ENCODE results near the gene ATAD3C. TPM values are rescaled to one million over a fixed set of nuclear protein-coding genes. Genes with fewer than 3 reads are reported as not detected.

The ATAD3C gene
- not detected in 5 replicates for total RNA-seq (2022; extraction: Qiagen RNA extraction)

GRCh38 chr1:1449099-1449739 lies at the start of gene ATAD3C:
ATAD3C (plus strand) TSS chr1:1449689; CDS start chr1:1450684, 995 bp downstream.

GRCh38 chr1:1406821-1407635 lies 42.5 kb upstream of the ATAD3C start, which contains the start of gene MRPL20:
MRPL20 (minus strand) TSS chr1:1407293; CDS start chr1:1407217, 76 bp downstream.

GRCh38 chr1:1421147-1421906 lies 28.2 kb upstream of the ATAD3C start, which contains the start of gene ANKRD65:
ANKRD65 (minus strand) TSS chr1:1421276; CDS start chr1:1421005, 271 bp downstream.

GRCh38 chr1:1435106-1435903 lies 14.2 kb upstream of the ATAD3C start, which contains the start of gene VWA1:
VWA1 (plus strand) TSS chr1:1435690; CDS start chr1:1435749, 59 bp downstream.

GRCh38 chr1:1471389-1472052 lies 22.0 kb downstream of the ATAD3C start, which contains the start of gene ATAD3B:
ATAD3B (plus strand) TSS chr1:1471765; CDS start chr1:1471885, 120 bp downstream.

GRCh38 chr1:1511533-1512285 lies 62.2 kb downstream of the ATAD3C start, which contains the start of gene ATAD3A:
ATAD3A (plus strand) TSS chr1:1512162; CDS start chr1:1512269, 107 bp downstream.

Other genes with a start within 250 kb of the ATAD3C start
- gene TNFRSF18, start 243.1 kb upstream of the ATAD3C start, total RNA-seq (2022; extraction: Qiagen RNA extraction): 0.09 to 0.20 TPM (median 0.13 TPM) in 4 of 5 replicates, not detected in the other
- 0.13 to 0.34 TPM (median 0.20 TPM) in 4 of 5 replicates, not detected in the other for gene TNFRSF4, start 235.5 kb upstream of the ATAD3C start, total RNA-seq (2022; extraction: Qiagen RNA extraction)
- gene SDF4, start 217.7 kb upstream of the ATAD3C start, total RNA-seq (2022; extraction: Qiagen RNA extraction): 109 to 135 TPM (median 131 TPM) in 5 replicates
- gene B3GALT6, start 217.5 kb upstream of the ATAD3C start, total RNA-seq (2022; extraction: Qiagen RNA extraction): 11.0 to 19.8 TPM (median 18.8 TPM) in 5 replicates
- 0.71 to 1.9 TPM (median 1.4 TPM) in 5 replicates for gene C1QTNF12, start 203.0 kb upstream of the ATAD3C start, total RNA-seq (2022; extraction: Qiagen RNA extraction)
- 36.2 to 50.4 TPM (median 45.1 TPM) in 5 replicates for gene UBE2J2, start 175.8 kb upstream of the ATAD3C start, total RNA-seq (2022; extraction: Qiagen RNA extraction)
- gene SCNN1D, start 169.3 kb upstream of the ATAD3C start, total RNA-seq (2022; extraction: Qiagen RNA extraction): 0.52 to 1.3 TPM (median 1.1 TPM) in 5 replicates
- 8.2 to 16.9 TPM (median 14.4 TPM) in 5 replicates for gene ACAP3, start 141.8 kb upstream of the ATAD3C start, total RNA-seq (2022; extraction: Qiagen RNA extraction)
- 15.8 to 25.3 TPM (median 23.7 TPM) in 5 replicates for gene PUSL1, start 141.1 kb upstream of the ATAD3C start, total RNA-seq (2022; extraction: Qiagen RNA extraction)
- gene INTS11, start 125.0 kb upstream of the ATAD3C start, total RNA-seq (2022; extraction: Qiagen RNA extraction): 46.5 to 63.1 TPM (median 58.1 TPM) in 5 replicates
- 18.3 to 25.4 TPM (median 24.0 TPM) in 5 replicates for gene CPTP, start 124.9 kb upstream of the ATAD3C start, total RNA-seq (2022; extraction: Qiagen RNA extraction)
- gene TAS1R3, start 118.4 kb upstream of the ATAD3C start, total RNA-seq (2022; extraction: Qiagen RNA extraction): 0.09 to 0.26 TPM (median 0.23 TPM) in 5 replicates
- 41.0 to 73.2 TPM (median 64.0 TPM) in 5 replicates for gene DVL1, start 100.3 kb upstream of the ATAD3C start, total RNA-seq (2022; extraction: Qiagen RNA extraction)
- 0.11 to 0.36 TPM (median 0.15 TPM) in 4 of 5 replicates, not detected in the other for gene MXRA8, start 91.1 kb upstream of the ATAD3C start, total RNA-seq (2022; extraction: Qiagen RNA extraction)
- gene AURKAIP1, start 74.5 kb upstream of the ATAD3C start, total RNA-seq (2022; extraction: Qiagen RNA extraction): 107 to 197 TPM (median 169 TPM) in 5 replicates
- 38.0 to 55.0 TPM (median 48.1 TPM) in 5 replicates for gene CCNL2, start 50.4 kb upstream of the ATAD3C start, total RNA-seq (2022; extraction: Qiagen RNA extraction)
- gene MRPL20, start 42.4 kb upstream of the ATAD3C start, total RNA-seq (2022; extraction: Qiagen RNA extraction): 128 to 145 TPM (median 135 TPM) in 5 replicates
- gene ANKRD65, start 28.4 kb upstream of the ATAD3C start, total RNA-seq (2022; extraction: Qiagen RNA extraction): 0.03 to 0.10 TPM (median 0.07 TPM) in 3 of 5 replicates, not detected in the others
- gene VWA1, start 14.0 kb upstream of the ATAD3C start, total RNA-seq (2022; extraction: Qiagen RNA extraction): 3.7 to 15.9 TPM (median 14.0 TPM) in 5 replicates
- gene ATAD3B, start 22.1 kb downstream of the ATAD3C start, total RNA-seq (2022; extraction: Qiagen RNA extraction): 1.1 to 3.4 TPM (median 2.9 TPM) in 5 replicates
- 28.5 to 38.5 TPM (median 36.5 TPM) in 5 replicates for gene ATAD3A, start 62.5 kb downstream of the ATAD3C start, total RNA-seq (2022; extraction: Qiagen RNA extraction)
- 0.36 to 0.75 TPM (median 0.58 TPM) in 4 of 5 replicates, not detected in the other for gene TMEM240, start 90.9 kb downstream of the ATAD3C start, total RNA-seq (2022; extraction: Qiagen RNA extraction)
- gene SSU72, start 125.2 kb downstream of the ATAD3C start, total RNA-seq (2022; extraction: Qiagen RNA extraction): 82.0 to 103 TPM (median 101 TPM) in 5 replicates
- 5.4 to 9.3 TPM (median 8.3 TPM) in 5 replicates for gene FNDC10, start 150.4 kb downstream of the ATAD3C start, total RNA-seq (2022; extraction: Qiagen RNA extraction)
- 8.0 to 19.5 TPM (median 17.7 TPM) in 5 replicates for gene MIB2, start 165.8 kb downstream of the ATAD3C start, total RNA-seq (2022; extraction: Qiagen RNA extraction)
- gene MMP23B, start 182.5 kb downstream of the ATAD3C start, total RNA-seq (2022; extraction: Qiagen RNA extraction): 0.29 to 0.84 TPM (median 0.60 TPM) in 5 replicates
- gene CDK11B, start 209.3 kb downstream of the ATAD3C start, total RNA-seq (2022; extraction: Qiagen RNA extraction): 23.5 to 26.0 TPM (median 25.2 TPM) in 5 replicates
- 10.6 to 13.0 TPM (median 12.7 TPM) in 5 replicates for gene SLC35E2B, start 243.1 kb downstream of the ATAD3C start, total RNA-seq (2022; extraction: Qiagen RNA extraction)